ENCODE measurements around the gene MACROD2.

MACROD2 gene

DNA sequence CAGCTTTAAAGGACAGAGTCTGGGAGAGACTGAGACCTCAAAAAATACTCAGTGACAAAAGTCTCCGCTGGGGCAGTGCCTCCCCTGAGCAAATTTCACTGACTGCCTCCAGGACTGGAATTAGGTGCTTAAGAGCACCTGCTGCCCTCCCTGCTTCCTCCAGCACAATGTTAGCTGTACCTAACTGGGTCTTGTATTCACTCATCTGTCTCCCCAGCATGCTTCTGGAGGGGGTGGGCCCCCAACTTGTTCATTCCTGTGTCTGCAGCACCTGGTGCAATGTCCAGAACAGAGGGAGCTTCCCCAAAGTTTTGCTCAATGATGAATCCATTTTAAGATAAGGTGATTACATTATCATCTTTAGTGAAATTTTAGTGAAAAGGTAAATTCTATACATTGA is 1927.2 kb downstream of the MACROD2 start:
- no peak for TF ChIP-seq EZH2phosphoT487 (conservative IDR thresholded peaks at IDR 0.05; ENCODE audit: low read length)
- Histone ChIP-seq H3K9me2 (replicated peaks; ENCODE audit: insufficient read depth, low read length) (no peaks in the 10 kb centered on the region), H3K36me3 (ENCODE audit: low read length) (no peaks in the 10 kb centered on the region), H3K9me3 (ENCODE audit: insufficient read depth, low read length) (no peaks in the 10 kb centered on the region), H2AFZ (ENCODE audit: low read depth, low read length, severe bottlenecking) (no peak overlapping the region), H3K4me3 (ENCODE audit: insufficient read depth, low read length, poor library complexity, severe bottlenecking) (no peak overlapping the region), H3K9ac (ENCODE audit: low read length) (no peak overlapping the region), H3F3A (ENCODE audit: insufficient read depth) (no peaks in the 10 kb centered on the region), H3K27ac (ENCODE audit: low read depth, low read length) (no peak overlapping the region), H3K27me3 (ENCODE audit: low read length) (no peaks in the 10 kb centered on the region), H3K4me2 (ENCODE audit: low read depth, low read length, poor library complexity, severe bottlenecking) (no peak overlapping the region), H3K79me2 (ENCODE audit: insufficient read depth, low read length) (no peaks in the 10 kb centered on the region), H4K20me1 (ENCODE audit: low read depth, low read length) (no peaks in the 10 kb centered on the region)

DNA sequence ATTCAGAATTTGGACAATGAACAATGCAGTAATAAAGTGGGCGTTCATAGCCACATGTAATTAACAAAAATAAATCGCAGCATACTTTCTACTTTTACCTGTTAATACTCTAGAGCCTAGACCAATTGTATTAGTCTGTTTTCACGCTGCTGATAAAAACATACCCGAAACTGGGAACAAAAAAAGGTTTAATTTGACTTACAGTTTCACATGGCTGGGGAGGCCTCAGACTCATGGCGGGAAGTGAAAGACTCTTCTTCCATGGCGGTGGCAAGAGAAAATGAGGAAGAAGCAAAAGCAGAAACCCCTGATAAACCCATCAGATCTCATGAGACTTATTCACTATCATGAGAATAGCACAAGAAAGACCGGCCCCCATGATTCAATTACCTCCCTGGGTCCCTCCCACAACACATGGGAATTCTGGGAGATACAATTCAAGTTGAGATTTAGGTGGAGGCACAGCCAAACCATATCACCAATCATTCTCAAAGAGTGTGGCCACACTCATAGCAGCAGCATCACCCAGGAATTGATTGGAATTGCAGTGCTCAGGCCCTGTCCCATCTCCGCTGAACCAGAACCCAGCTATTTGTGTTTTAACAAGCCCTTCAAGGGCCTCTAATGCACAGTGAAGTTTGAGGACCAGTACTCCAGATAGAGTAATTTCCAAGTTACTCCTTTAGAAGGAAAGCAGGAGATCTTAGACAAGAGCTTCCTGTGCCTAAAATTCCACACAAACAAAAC is 1927.9 kb downstream of the MACROD2 start:
- Histone ChIP-seq H3F3A (ENCODE audit: insufficient read depth) (no peaks in the 10 kb centered on the region), H3K4me2 (ENCODE audit: low read depth, low read length, poor library complexity, severe bottlenecking) (no peak overlapping the region), H3K9me3 (ENCODE audit: insufficient read depth, low read length) (no peaks in the 10 kb centered on the region), H3K9me2 (replicated peaks; ENCODE audit: insufficient read depth, low read length) (no peaks in the 10 kb centered on the region), H3K79me2 (ENCODE audit: insufficient read depth, low read length) (no peaks in the 10 kb centered on the region), H4K20me1 (ENCODE audit: low read depth, low read length) (no peaks in the 10 kb centered on the region), H2AFZ (ENCODE audit: low read depth, low read length, severe bottlenecking) (no peak overlapping the region), H3K27ac (ENCODE audit: low read depth, low read length) (no peak overlapping the region), H3K9ac (ENCODE audit: low read length) (no peak overlapping the region), H3K36me3 (ENCODE audit: low read length) (no peaks in the 10 kb centered on the region), H3K27me3 (ENCODE audit: low read length) (no peaks in the 10 kb centered on the region), H3K4me3 (ENCODE audit: insufficient read depth, low read length, poor library complexity, severe bottlenecking) (no peak overlapping the region)
- TF ChIP-seq, protein P1, sequence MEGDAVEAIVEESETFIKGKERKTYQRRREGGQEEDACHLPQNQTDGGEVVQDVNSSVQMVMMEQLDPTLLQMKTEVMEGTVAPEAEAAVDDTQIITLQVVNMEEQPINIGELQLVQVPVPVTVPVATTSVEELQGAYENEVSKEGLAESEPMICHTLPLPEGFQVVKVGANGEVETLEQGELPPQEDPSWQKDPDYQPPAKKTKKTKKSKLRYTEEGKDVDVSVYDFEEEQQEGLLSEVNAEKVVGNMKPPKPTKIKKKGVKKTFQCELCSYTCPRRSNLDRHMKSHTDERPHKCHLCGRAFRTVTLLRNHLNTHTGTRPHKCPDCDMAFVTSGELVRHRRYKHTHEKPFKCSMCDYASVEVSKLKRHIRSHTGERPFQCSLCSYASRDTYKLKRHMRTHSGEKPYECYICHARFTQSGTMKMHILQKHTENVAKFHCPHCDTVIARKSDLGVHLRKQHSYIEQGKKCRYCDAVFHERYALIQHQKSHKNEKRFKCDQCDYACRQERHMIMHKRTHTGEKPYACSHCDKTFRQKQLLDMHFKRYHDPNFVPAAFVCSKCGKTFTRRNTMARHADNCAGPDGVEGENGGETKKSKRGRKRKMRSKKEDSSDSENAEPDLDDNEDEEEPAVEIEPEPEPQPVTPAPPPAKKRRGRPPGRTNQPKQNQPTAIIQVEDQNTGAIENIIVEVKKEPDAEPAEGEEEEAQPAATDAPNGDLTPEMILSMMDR (IDR thresholded peaks at IDR 0.05; ENCODE audit: insufficient read depth, low read length, poor library complexity, severe bottlenecking): no peak

GRCh38 chr20:15924556-15924955 is 1929.2 kb downstream of the MACROD2 start:
- TF ChIP-seq, protein P1 (IDR thresholded peaks at IDR 0.05; ENCODE audit: insufficient read depth, low read length, poor library complexity, severe bottlenecking): no peak
- TF ChIP-seq EZH2phosphoT487 (conservative IDR thresholded peaks at IDR 0.05; ENCODE audit: low read length): no peak
- Histone ChIP-seq H3K4me3 (ENCODE audit: insufficient read depth, low read length, poor library complexity, severe bottlenecking) (no peak overlapping the region), H3K9ac (ENCODE audit: low read length) (no peak overlapping the region), H3K79me2 (ENCODE audit: insufficient read depth, low read length) (no peaks in the 10 kb centered on the region), H2AFZ (ENCODE audit: low read depth, low read length, severe bottlenecking) (no peak overlapping the region), H3K9me2 (replicated peaks; ENCODE audit: insufficient read depth, low read length) (no peaks in the 10 kb centered on the region), H3K27ac (ENCODE audit: low read depth, low read length) (no peak overlapping the region), H3K4me2 (ENCODE audit: low read depth, low read length, poor library complexity, severe bottlenecking) (no peak overlapping the region), H3K36me3 (ENCODE audit: low read length) (no peaks in the 10 kb centered on the region), H4K20me1 (ENCODE audit: low read depth, low read length) (no peaks in the 10 kb centered on the region), H3K27me3 (ENCODE audit: low read length) (no peaks in the 10 kb centered on the region), H3K9me3 (ENCODE audit: insufficient read depth, low read length) (no peaks in the 10 kb centered on the region), H3F3A (ENCODE audit: insufficient read depth) (no peaks in the 10 kb centered on the region)

GRCh38 chr20:15925376-15925775 is 1930.1 kb downstream of the MACROD2 start:
- Histone ChIP-seq H3K79me2 (ENCODE audit: insufficient read depth, low read length) (no peaks in the 10 kb centered on the region), H3K36me3 (ENCODE audit: low read length) (no peaks in the 10 kb centered on the region)

More at GRCh38 chr20:15925376-15925775, 1930.1 kb downstream of the MACROD2 start:
- Histone ChIP-seq H3K4me2 (ENCODE audit: low read depth, low read length, poor library complexity, severe bottlenecking) (no peak overlapping the region), H3F3A (ENCODE audit: insufficient read depth) (no peaks in the 10 kb centered on the region), H3K27me3 (ENCODE audit: low read length) (no peaks in the 10 kb centered on the region), H3K9me2 (replicated peaks; ENCODE audit: insufficient read depth, low read length) (no peaks in the 10 kb centered on the region), H3K9ac (ENCODE audit: low read length) (no peak overlapping the region), H3K4me3 (ENCODE audit: insufficient read depth, low read length, poor library complexity, severe bottlenecking) (no peak overlapping the region), H3K9me3 (ENCODE audit: insufficient read depth, low read length) (no peaks in the 10 kb centered on the region), H2AFZ (ENCODE audit: low read depth, low read length, severe bottlenecking) (no peak overlapping the region), H4K20me1 (ENCODE audit: low read depth, low read length) (no peaks in the 10 kb centered on the region), H3K27ac (ENCODE audit: low read depth, low read length) (no peak overlapping the region)
- TF ChIP-seq, protein P1 (IDR thresholded peaks at IDR 0.05; ENCODE audit: insufficient read depth, low read length, poor library complexity, severe bottlenecking): no peak
